Mesenchymal stem cell (in vitro differentiated cells and primary cell): ENCODE results near the gene CRISPLD2.

Experiments used
- DNase-seq: peaks from one replicate; pipeline ENCODE4 v3.0.0-alpha.2; 2013
- H2AFZ ChIP-seq: one replicate; pipeline ENCODE4 v1.6.1; 2013; ENCODE audit warnings: low read depth, mild to moderate bottlenecking, control low read depth, inconsistent platforms, low read length, moderate library complexity
- H2AK5ac ChIP-seq: 2 replicates; pipeline ENCODE4 v1.6.1; 2013; ENCODE audit warnings: low read length, moderate library complexity, mild to moderate bottlenecking, inconsistent platforms; ENCODE audit not compliant: severe bottlenecking
- H2BK120ac ChIP-seq: one replicate; pipeline ENCODE4 v1.6.1; 2013; ENCODE audit warnings: low read depth, mild to moderate bottlenecking, inconsistent platforms, low read length, moderate library complexity
- H2BK12ac ChIP-seq, 2 experiments: one replicate each; pipeline ENCODE4 v1.6.1; 2013; ENCODE audit warnings: inconsistent platforms in 2 of 2, low read length in 2 of 2, mild to moderate bottlenecking in 2 of 2, moderate library complexity in 2 of 2, control low read depth in 1 of 2
- H2BK15ac ChIP-seq: one replicate; pipeline ENCODE4 v1.6.1; 2013; ENCODE audit warnings: mild to moderate bottlenecking, low read depth, inconsistent platforms; ENCODE audit not compliant: poor library complexity, severe bottlenecking
- H2BK5ac ChIP-seq: 2 replicates; pipeline ENCODE4 v1.6.1; 2013; ENCODE audit warnings: low read depth, mild to moderate bottlenecking, low read length, control low read depth, inconsistent platforms; ENCODE audit not compliant: poor library complexity, severe bottlenecking
- H3K14ac ChIP-seq, 2 experiments: one replicate each; pipeline ENCODE4 v1.6.1; 2013; ENCODE audit warnings: inconsistent platforms in 2 of 2, low read length in 2 of 2, control low read depth in 1 of 2, mild to moderate bottlenecking in 1 of 2, moderate library complexity in 1 of 2
- H3K18ac ChIP-seq, 2 experiments: one replicate each; pipeline ENCODE4 v1.6.1; 2013; ENCODE audit warnings: inconsistent platforms in 2 of 2, low read length in 2 of 2, control low read depth in 1 of 2, low read depth in 1 of 2, mild to moderate bottlenecking in 1 of 2
- H3K23ac ChIP-seq, 2 experiments: one replicate each; pipeline ENCODE4 v1.6.1; 2013; ENCODE audit warnings: inconsistent platforms in 2 of 2, low read length in 2 of 2, mild to moderate bottlenecking in 2 of 2, moderate library complexity in 2 of 2, control low read depth in 1 of 2
- H3K27ac ChIP-seq: 2 replicates; pipeline ENCODE4 v1.5.1; 2013; ENCODE audit warnings: mild to moderate bottlenecking, moderate library complexity, low read length, control low read depth, inconsistent platforms; ENCODE audit not compliant: poor library complexity, severe bottlenecking
- H3K27me3 ChIP-seq, 2 experiments: 2 replicates each; pipeline versions ENCODE4 v1.6.1 to v1.7.0; 2013; ENCODE audit warnings: low read length in 2 of 2, mild to moderate bottlenecking in 2 of 2, moderate library complexity in 2 of 2, control low read depth in 1 of 2, inconsistent platforms in 1 of 2; ENCODE audit not compliant: control insufficient read depth in 1 of 2, insufficient read depth in 1 of 2
- H3K36me3 ChIP-seq, 2 experiments: 2 replicates each; pipeline versions ENCODE4 v1.6.1 to v1.7.0; 2013; ENCODE audit warnings: low read length in 2 of 2, control low read depth in 1 of 2, inconsistent platforms in 1 of 2, low read depth in 1 of 2, mild to moderate bottlenecking in 1 of 2; ENCODE audit not compliant: insufficient read depth in 2 of 2, control insufficient read depth in 1 of 2
- H3K4ac ChIP-seq, 2 experiments: one replicate each; pipeline ENCODE4 v1.6.1; 2013; ENCODE audit warnings: inconsistent platforms in 2 of 2, low read length in 2 of 2, mild to moderate bottlenecking in 2 of 2, moderate library complexity in 2 of 2, control low read depth in 1 of 2, low read depth in 1 of 2
- H3K4me1 ChIP-seq: 2 replicates; pipeline ENCODE4 v1.6.1; 2013; ENCODE audit warnings: low read depth, low read length, control low read depth; ENCODE audit not compliant: control insufficient read depth, insufficient read depth
- H3K4me2 ChIP-seq: 2 replicates; pipeline ENCODE4 v1.6.1; 2013; ENCODE audit warnings: low read length, mild to moderate bottlenecking, inconsistent platforms; ENCODE audit not compliant: poor library complexity, severe bottlenecking
- H3K4me3 ChIP-seq, 2 experiments: 2 replicates each; pipeline versions ENCODE4 v1.5.1 to v1.7.0; 2013; ENCODE audit warnings: low read length in 2 of 2, mild to moderate bottlenecking in 2 of 2, control low read depth in 1 of 2, low read depth in 1 of 2; ENCODE audit not compliant: insufficient read depth in 1 of 2
- H3K79me1 ChIP-seq: replicated peaks from 2 replicates; pipeline ENCODE4 v1.6.1; 2013; ENCODE audit warnings: mild to moderate bottlenecking, control low read depth, low read length, inconsistent platforms; ENCODE audit not compliant: poor library complexity, severe bottlenecking
- H3K9ac ChIP-seq: 2 replicates; pipeline ENCODE4 v1.7.0; 2013; ENCODE audit warnings: mild to moderate bottlenecking, low read length, moderate library complexity
- H3K9me3 ChIP-seq: 2 replicates; pipeline ENCODE4 v1.7.0; 2013; ENCODE audit warnings: mild to moderate bottlenecking, low read length; ENCODE audit not compliant: control insufficient read depth
- H4K8ac ChIP-seq: one replicate; pipeline ENCODE4 v1.6.1; 2013; ENCODE audit warnings: inconsistent platforms, mild to moderate bottlenecking, low read length, moderate library complexity
- H4K91ac ChIP-seq: one replicate; pipeline ENCODE4 v1.6.1; 2013; ENCODE audit warnings: mild to moderate bottlenecking, low read length, inconsistent platforms
- WGBS: methylation state at CpG from one replicate; pipeline ENCODE4 v1.1.7; 2013; ENCODE audit warnings: mixed read lengths; 5-methylcytosine and 5-hydroxymethylcytosine counted together

Gene CRISPLD2

DNA sequence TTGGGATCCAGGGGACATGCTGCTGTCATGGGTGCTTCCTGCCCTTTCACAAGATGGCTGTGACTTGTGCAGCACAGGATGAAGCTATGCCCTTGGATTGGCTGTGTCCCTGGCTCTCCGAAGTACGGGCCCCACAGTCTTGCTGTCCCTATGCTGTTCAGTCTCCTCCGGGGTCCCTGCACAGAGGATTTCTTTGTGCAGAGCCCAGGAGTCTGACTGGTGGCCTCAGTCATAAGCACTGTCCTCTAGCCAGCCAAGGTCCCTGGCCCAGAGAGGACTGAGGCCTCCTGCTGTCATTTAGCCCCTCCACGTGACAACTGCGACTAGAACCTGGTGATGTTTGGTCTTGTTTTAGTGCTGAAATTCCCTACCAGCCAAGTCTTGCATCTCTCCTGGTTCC lies 42.4 kb upstream of the CRISPLD2 start:
- Histone ChIP-seq H4K8ac (no peak overlapping the region), H2BK120ac (no peak overlapping the region), H3K18ac (no peak overlapping the region), H2BK12ac (no peak overlapping the region), H3K9ac (no peak overlapping the region), H3K9me3 (no peaks in the 10 kb centered on the region), H2BK15ac (no peak overlapping the region), H2AFZ (no peak overlapping the region), H2BK5ac (no peak overlapping the region), H3K23ac (no peak overlapping the region), H3K4ac (no peak overlapping the region), H3K27ac (no peak overlapping the region), H3K4me3 (no peak overlapping the region), H3K36me3 (peaks cover 69 to 74% of the 10 kb centered on the region in 2 experiments), H2AK5ac (no peak overlapping the region), H3K79me1 (peaks cover 29% of the 10 kb centered on the region), H4K91ac (no peak overlapping the region), H3K27me3 (no peaks in the 10 kb centered on the region), H3K4me2 (no peak overlapping the region), H3K4me1 (no peaks in the 10 kb centered on the region), H3K14ac (no peak overlapping the region)
- 96% methylated on average over 5 of the region's 5 CpGs for WGBS
- no peak for DNase-seq

- 97% methylated on average over 18 of the region's 18 CpGs for WGBS
- Histone ChIP-seq H2BK15ac (no peak overlapping the region), H3K27ac (no peak overlapping the region)
Observed at GRCh38 chr16:84778720-84779119, 41.1 kb upstream of the CRISPLD2 start.

GRCh38 chr16:84780063-84780462 lies 39.7 kb upstream of the CRISPLD2 start:
- Histone ChIP-seq H3K14ac (no peak overlapping the region), H3K4ac (no peak overlapping the region), H3K27me3 (no peaks in the 10 kb centered on the region), H4K8ac (no peak overlapping the region), H2BK15ac (no peak overlapping the region), H3K4me2 (no peak overlapping the region), H4K91ac (no peak overlapping the region), H2BK12ac (no peak overlapping the region), H2BK120ac (no peak overlapping the region), H2BK5ac (no peak overlapping the region), H3K18ac (no peak overlapping the region), H3K4me3 (no peak overlapping the region), H3K9me3 (no peaks in the 10 kb centered on the region), H3K79me1 (peaks cover 21% of the 10 kb centered on the region), H3K36me3 (peaks cover 49 to 55% of the 10 kb centered on the region in 2 experiments), H2AK5ac (no peak overlapping the region), H3K4me1 (no peaks in the 10 kb centered on the region), H3K23ac (no peak overlapping the region), H3K27ac (no peak overlapping the region), H2AFZ (no peak overlapping the region), H3K9ac (no peak overlapping the region)
- WGBS = 99% methylated on average over 9 of the region's 11 CpGs
- no peak for DNase-seq

More at GRCh38 chr16:84778720-84779119, 41.1 kb upstream of the CRISPLD2 start:
- Histone ChIP-seq H2AK5ac (no peak overlapping the region), H3K9me3 (no peaks in the 10 kb centered on the region), H3K4me2 (no peak overlapping the region), H3K36me3 (peaks cover 60 to 61% of the 10 kb centered on the region in 2 experiments), H2BK12ac (no peak overlapping the region), H2BK120ac (no peak overlapping the region), H3K79me1 (peaks cover 23% of the 10 kb centered on the region), H3K18ac (no peak overlapping the region), H4K91ac (no peak overlapping the region), H3K4me1 (no peaks in the 10 kb centered on the region), H3K14ac (no peak overlapping the region), H3K27me3 (no peaks in the 10 kb centered on the region), H3K4ac (no peak overlapping the region), H3K4me3 (no peak overlapping the region), H2BK5ac (no peak overlapping the region), H2AFZ (no peak overlapping the region), H4K8ac (no peak overlapping the region), H3K9ac (no peak overlapping the region), H3K23ac (no peak overlapping the region)
- no peak for DNase-seq

DNA sequence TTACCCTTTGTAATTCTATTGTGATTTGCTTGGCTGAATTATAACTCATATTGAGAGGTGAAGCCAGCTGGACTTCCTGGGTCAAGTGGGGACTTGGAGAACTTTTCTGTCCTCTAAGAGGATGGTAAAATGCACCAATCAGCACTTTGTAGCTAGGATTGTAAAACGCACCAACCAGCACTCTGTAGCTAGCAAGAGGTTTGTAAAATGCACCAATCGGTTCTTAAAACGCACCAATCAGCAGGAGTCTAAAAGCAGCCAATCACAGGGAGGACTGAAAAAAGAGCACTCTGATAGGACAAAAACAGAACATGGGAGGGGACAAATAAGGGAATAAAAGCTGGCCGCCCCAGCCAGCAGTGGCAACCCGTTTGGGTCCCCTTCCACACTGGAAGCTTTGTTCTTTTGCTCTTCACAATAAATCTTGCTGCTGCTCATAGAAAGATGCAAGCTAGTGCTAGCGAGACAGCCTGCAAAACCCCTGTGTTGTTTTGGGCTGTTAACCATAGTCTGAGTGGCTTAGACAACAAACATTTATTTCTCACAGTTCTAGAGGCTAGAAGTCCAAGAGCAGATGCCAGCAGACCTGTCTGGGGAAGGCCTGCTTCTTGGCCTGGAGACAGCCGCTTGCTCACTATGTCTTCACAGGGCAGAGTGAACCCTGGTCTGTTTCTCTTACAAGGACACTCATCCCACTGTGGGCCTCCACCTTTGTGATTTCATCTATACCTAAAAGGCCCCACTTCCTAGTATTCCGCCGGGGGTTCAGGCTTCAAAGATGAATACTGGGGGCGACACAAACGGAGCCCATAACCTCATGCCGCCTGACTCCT lies 39.0 kb upstream of the CRISPLD2 start:
- H3K27ac ChIP-seq = no peak overlapping the region
- peaks cover 43 to 48% of the 10 kb centered on the region in 2 experiments for H3K36me3 ChIP-seq
- no peak overlapping the region for H2BK15ac ChIP-seq
- no peak overlapping the region for H3K9ac ChIP-seq
- H3K4me1 ChIP-seq = peaks cover under 1% of the 10 kb centered on the region
- no peak overlapping the region for H3K23ac ChIP-seq
- no peak overlapping the region for H4K8ac ChIP-seq
- no peak overlapping the region for H3K18ac ChIP-seq
- H3K27me3 ChIP-seq = no peaks in the 10 kb centered on the region
- H3K9me3 ChIP-seq = no peaks in the 10 kb centered on the region
- H4K91ac ChIP-seq = no peak overlapping the region
- peaks cover 18% of the 10 kb centered on the region for H3K79me1 ChIP-seq
- no peak overlapping the region for H2BK120ac ChIP-seq
- 97% methylated on average over 12 of the region's 12 CpGs for WGBS
- no peak overlapping the region for H2AFZ ChIP-seq
- H2AK5ac ChIP-seq = no peak overlapping the region
- H2BK12ac ChIP-seq = no peak overlapping the region
- H3K4ac ChIP-seq = no peak overlapping the region
- H3K4me3 ChIP-seq = no peak overlapping the region
- no peak overlapping the region for H3K4me2 ChIP-seq
- no peak for DNase-seq
- no peak overlapping the region for H2BK5ac ChIP-seq
- no peak overlapping the region for H3K14ac ChIP-seq
